H1 (cell line): ENCODE measurements around the gene OPHN1.
"Not testable (repeated sequence)": the region's sequence is repeated elsewhere in the genome, so short reads cannot be mapped to it uniquely, and the experiment has no call there.

ENCODE experiments used
- CTCF ChIP-seq, 3 experiments: IDR thresholded peaks; 1 replicate in 2 of 3; 2 replicates in 1 of 3; pipeline versions ENCODE4 v1.5.1 to v1.6.1; 2011; ENCODE audit warnings: low read length in 3 of 3, mild to moderate bottlenecking in 3 of 3, inconsistent platforms in 2 of 3, low read depth in 1 of 3, moderate library complexity in 1 of 3; ENCODE audit not compliant: insufficient read depth in 1 of 3; ENCODE audit errors: control extremely low read depth in 1 of 3
- EGR1 ChIP-seq: IDR thresholded peaks from 2 replicates; pipeline ENCODE4 v1.6.1; 2011; ENCODE audit warnings: low read depth, low read length, borderline replicate concordance
- JUND ChIP-seq: IDR thresholded peaks from 2 replicates; pipeline ENCODE4 v1.6.1; 2011; ENCODE audit warnings: mild to moderate bottlenecking, improper control_type of control experiment, low read length
- POLR2A ChIP-seq, 2 experiments: IDR thresholded peaks; 1 replicate in 1 of 2; 2 replicates in 1 of 2; pipeline ENCODE4 v1.6.1; 2011; ENCODE audit warnings: low read depth in 2 of 2, low read length in 2 of 2, mild to moderate bottlenecking in 2 of 2; ENCODE audit errors: control extremely low read depth in 1 of 2
- POLR2AphosphoS5 ChIP-seq: IDR thresholded peaks from 2 replicates; pipeline ENCODE4 v1.6.1; 2011; ENCODE audit warnings: low read depth, low read length
- RAD21 ChIP-seq, 2 experiments: IDR thresholded peaks in 1 of 2; conservative IDR thresholded peaks in 1 of 2; 2 replicates each; pipeline ENCODE4 v1.6.1; 2011; ENCODE audit warnings: low read depth in 2 of 2, low read length in 2 of 2, improper control_type of control experiment in 1 of 2, inconsistent platforms in 1 of 2, mild to moderate bottlenecking in 1 of 2, moderate library complexity in 1 of 2
- RXRA ChIP-seq: IDR thresholded peaks from 2 replicates; pipeline ENCODE4 v1.6.1; 2011; ENCODE audit warnings: low read depth, mild to moderate bottlenecking, low read length, moderate library complexity; ENCODE audit not compliant: insufficient read depth
- SIN3A ChIP-seq, 2 experiments: IDR thresholded peaks in 1 of 2; conservative IDR thresholded peaks in 1 of 2; 2 replicates each; pipeline ENCODE4 v1.6.1; 2011 to 2012; ENCODE audit warnings: low read length in 2 of 2, improper control_type of control experiment in 1 of 2, low read depth in 1 of 2, mild to moderate bottlenecking in 1 of 2
- SP1 ChIP-seq: IDR thresholded peaks from 2 replicates; pipeline ENCODE4 v1.6.1; 2011; ENCODE audit warnings: low read depth, low read length

- not testable (repeated sequence) for TF ChIP-seq CTCF (IDR thresholded peaks at IDR 0.05; ENCODE audit: control extremely low read depth in 1 of 3, insufficient read depth in 1 of 3, low read depth in 1 of 3, low read length in 3 of 3); RXRA; RAD21 (IDR thresholded peaks at IDR 0.05 in 1 of 2, conservative IDR thresholded peaks at IDR 0.05 in 1 of 2; ENCODE audit: low read depth in 2 of 2, low read length in 2 of 2); EGR1; POLR2AphosphoS5; POLR2A (IDR thresholded peaks at IDR 0.05; ENCODE audit: control extremely low read depth in 1 of 2, low read depth in 2 of 2, low read length in 2 of 2); JUND; SP1; SIN3A (conservative IDR thresholded peaks at IDR 0.05 in 1 of 2, IDR thresholded peaks at IDR 0.05 in 1 of 2; ENCODE audit: low read depth in 1 of 2, low read length in 2 of 2)
These were observed 168.5 kb downstream of the OPHN1 start for GRCh38 chrX:68264793-68265192.
